HG03175 (cell line): Measurements from ENCODE around the gene SLC41A1.

Experiments
- ATAC-seq: cut with Tn5 transposase; IDR thresholded peaks from one replicate; pipeline ENCODE4 v1.9.1; 2021; ENCODE audit warnings: mild to moderate bottlenecking, moderate library complexity; ENCODE audit not compliant: unreplicated experiment

The SLC41A1 gene

GRCh38 chr1:205791568-205792180 lies 21.3 kb downstream of the SLC41A1 start:
- ATAC-seq = no peak

- ATAC-seq = no peak
Measured at GRCh38 chr1:205787287-205787916, 25.6 kb downstream of the SLC41A1 start.

- ATAC-seq = no peak
Measured at GRCh38 chr1:205786601-205787000, 26.4 kb downstream of the SLC41A1 start.

GRCh38 chr1:205785446-205785845 lies 27.6 kb downstream of the SLC41A1 start:
- no peak for ATAC-seq

- ATAC-seq = no peak
Measured at GRCh38 chr1:205783904-205784303, 29.1 kb downstream of the SLC41A1 start.

- no peak for ATAC-seq
Measured at GRCh38 chr1:205783433-205783795, 29.6 kb downstream of the SLC41A1 start.

- no peak for ATAC-seq
Measured at GRCh38 chr1:205782627-205783432, 30.2 kb downstream of the SLC41A1 start.

GRCh38 chr1:205780335-205780734 lies 32.7 kb downstream of the SLC41A1 start:
- ATAC-seq = no peak

- no peak for ATAC-seq
Measured at GRCh38 chr1:205777994-205778393, 35.0 kb downstream of the SLC41A1 start.

GRCh38 chr1:205775717-205776056 lies 37.3 kb downstream of the SLC41A1 start:
- ATAC-seq = no peak

GRCh38 chr1:205775015-205775716 lies 37.8 kb downstream of the SLC41A1 start, which contains the start of gene RAB29:
RAB29 (minus strand) TSS chr1:205775482; CDS start chr1:205774956, 526 bp downstream.
- peak; percentile 86 for ATAC-seq

GRCh38 chr1:205774198-205775014 lies 38.6 kb downstream of the SLC41A1 start:
- ATAC-seq = peak; percentile 37

GRCh38 chr1:205772607-205773032 lies 40.4 kb downstream of the SLC41A1 start:
- no peak for ATAC-seq

- no peak for ATAC-seq
Measured at GRCh38 chr1:205770618-205771017, 42.4 kb downstream of the SLC41A1 start.

- no peak for ATAC-seq
Measured at GRCh38 chr1:205769641-205770365, 43.2 kb downstream of the SLC41A1 start.

- ATAC-seq = no peak
Measured at GRCh38 chr1:205767248-205767647, 45.8 kb downstream of the SLC41A1 start.

GRCh38 chr1:205766570-205766969 lies 46.4 kb downstream of the SLC41A1 start:
- ATAC-seq = no peak

GRCh38 chr1:205766038-205766437 lies 47.0 kb downstream of the SLC41A1 start:
- no peak for ATAC-seq

GRCh38 chr1:205764578-205764977 lies 48.4 kb downstream of the SLC41A1 start:
- ATAC-seq = no peak

GRCh38 chr1:205763980-205764379 lies 49.0 kb downstream of the SLC41A1 start:
- ATAC-seq = no peak
